ENCODE results near the gene ZFYVE27.

ZFYVE27 gene

DNA sequence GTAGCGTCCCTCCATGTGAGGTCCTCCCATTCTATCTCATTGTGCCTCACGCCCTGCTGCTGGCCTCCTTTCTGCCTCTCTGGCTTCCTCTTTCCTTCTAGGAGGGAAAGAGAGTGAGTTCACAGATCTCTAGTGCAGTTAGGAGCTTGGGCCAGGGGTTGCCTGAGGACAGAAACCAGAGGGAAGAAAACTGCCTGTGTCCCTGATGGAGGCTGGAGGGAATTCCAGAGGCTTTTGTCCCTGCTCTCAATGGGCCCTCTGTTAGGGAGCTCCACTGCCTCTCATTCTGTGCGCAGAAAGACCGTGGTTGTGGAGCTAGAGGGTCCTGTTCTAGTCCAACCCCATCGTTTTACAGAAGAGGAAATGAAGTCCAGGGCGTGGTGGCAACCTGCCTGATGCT lies 18.8 kb upstream of the ZFYVE27 start:
- TF ChIP-seq, protein P1, sequence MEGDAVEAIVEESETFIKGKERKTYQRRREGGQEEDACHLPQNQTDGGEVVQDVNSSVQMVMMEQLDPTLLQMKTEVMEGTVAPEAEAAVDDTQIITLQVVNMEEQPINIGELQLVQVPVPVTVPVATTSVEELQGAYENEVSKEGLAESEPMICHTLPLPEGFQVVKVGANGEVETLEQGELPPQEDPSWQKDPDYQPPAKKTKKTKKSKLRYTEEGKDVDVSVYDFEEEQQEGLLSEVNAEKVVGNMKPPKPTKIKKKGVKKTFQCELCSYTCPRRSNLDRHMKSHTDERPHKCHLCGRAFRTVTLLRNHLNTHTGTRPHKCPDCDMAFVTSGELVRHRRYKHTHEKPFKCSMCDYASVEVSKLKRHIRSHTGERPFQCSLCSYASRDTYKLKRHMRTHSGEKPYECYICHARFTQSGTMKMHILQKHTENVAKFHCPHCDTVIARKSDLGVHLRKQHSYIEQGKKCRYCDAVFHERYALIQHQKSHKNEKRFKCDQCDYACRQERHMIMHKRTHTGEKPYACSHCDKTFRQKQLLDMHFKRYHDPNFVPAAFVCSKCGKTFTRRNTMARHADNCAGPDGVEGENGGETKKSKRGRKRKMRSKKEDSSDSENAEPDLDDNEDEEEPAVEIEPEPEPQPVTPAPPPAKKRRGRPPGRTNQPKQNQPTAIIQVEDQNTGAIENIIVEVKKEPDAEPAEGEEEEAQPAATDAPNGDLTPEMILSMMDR (conservative IDR thresholded peaks at IDR 0.05) = no peak
- H3K27ac ChIP-seq = peak overlapping the region; percentile 68

DNA sequence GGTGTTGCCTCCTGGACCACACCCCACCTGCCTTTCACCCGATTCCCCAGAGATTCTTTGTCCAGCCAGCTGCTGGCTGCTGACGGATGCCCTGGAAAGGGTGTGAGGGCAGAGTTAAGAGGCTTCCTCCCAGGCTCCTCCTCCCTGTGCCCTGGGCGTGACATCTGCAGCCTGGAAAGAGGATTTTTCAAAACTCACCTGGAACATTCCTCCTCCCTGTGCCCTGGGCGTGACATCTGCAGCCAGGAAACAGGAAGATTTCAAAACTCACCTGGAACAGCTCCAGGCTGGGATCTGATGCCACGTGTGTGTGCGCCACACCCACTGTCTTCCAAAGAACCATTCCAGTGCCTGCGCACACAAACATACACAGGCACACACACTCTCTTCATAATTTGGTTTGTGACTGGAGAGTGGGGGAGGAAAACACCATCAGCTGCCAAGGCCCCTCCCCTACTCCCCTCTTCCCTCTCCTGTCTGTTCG lies 18.2 kb upstream of the ZFYVE27 start:
- H3K27ac ChIP-seq = peak overlapping the region; percentile 68
- TF ChIP-seq, protein P1 (conservative IDR thresholded peaks at IDR 0.05) = no peak

DNA sequence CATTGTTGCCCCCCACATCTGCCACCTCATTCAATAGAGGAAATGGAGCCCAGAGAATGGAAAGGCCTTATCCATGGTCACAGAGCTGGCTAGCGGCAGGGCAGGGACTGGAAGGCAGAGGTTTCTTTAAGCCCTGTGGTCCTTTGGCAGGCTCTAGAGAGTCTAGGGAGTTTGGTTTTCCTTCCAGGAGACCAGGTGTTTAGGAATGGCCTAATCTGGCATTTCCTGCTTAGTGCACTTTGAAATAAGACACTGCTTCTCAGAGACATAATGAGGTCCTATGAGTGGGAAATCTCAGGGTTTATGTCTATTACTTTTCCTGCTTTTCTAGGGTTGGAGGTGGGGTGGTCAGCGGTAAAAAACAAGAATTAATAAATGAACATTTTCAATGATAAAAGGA lies 17.3 kb upstream of the ZFYVE27 start:
- TF ChIP-seq, protein P1 (conservative IDR thresholded peaks at IDR 0.05) = no peak
- peak overlapping the region; percentile 68 for H3K27ac ChIP-seq

DNA sequence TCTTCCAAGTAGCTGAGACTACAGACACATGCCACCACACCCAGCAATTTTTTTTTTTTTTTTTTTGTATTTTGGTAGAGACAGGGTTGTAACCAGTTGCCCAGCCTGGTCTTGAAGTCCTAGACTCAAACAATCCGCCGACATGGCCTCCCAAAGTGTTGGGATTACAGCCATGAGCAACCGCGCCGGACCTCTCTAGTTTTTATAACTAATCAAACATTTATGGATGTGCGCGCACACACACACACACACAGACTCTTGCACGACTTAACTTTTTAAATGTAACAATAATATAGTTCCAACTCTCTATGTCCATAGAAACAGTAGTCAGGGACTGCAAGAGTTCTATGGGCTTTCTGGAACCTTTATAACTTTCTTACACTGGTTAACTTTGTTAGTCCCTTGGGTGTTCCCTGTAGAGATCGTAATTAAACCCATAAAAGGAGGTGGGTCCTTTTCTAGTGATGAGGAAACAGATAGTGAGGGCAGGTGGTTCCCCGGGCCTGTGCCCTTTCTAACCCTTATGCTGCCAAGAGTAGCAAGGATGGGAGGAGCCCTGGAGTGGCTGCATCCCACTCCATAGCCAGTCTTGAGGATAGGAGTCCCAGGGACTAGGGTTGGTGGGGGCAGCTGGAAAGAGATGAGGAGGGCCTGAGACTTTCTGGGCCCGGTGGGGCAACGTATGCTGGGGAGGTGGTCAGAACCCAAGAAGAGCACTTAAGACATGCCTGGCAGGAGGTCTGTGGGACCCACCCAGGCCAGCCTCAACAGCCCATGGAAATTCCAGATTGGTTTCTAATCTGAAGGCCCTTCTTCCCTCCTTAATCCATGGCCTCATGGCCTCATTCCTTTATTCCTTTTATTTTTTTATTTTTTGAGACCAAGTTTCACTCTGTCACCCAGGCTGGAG lies 14.8 kb upstream of the ZFYVE27 start:
- TF ChIP-seq, protein P1 (conservative IDR thresholded peaks at IDR 0.05) = no peak
- no peak overlapping the region for H3K27ac ChIP-seq

DNA sequence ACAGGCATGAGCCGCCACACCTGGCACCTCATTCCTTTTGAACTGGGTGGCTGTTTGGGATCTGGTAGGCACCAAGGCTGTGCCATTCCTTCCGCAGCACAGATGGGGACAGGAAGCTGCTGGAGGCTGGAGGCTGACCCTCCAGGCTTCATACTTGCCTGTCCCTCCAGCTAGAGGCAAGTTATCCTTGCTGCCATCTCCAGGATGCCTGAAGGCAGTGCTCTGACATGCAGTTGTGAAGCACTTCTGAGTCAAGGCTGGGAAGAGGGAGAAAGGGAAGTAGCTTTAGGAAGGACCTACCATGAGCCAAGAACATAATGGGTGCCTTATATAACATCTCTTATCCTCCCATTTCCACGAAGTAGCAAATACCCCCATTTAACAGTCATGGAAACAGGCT lies 13.9 kb upstream of the ZFYVE27 start:
- no peak overlapping the region for H3K27ac ChIP-seq
- TF ChIP-seq, protein P1 (conservative IDR thresholded peaks at IDR 0.05) = no peak

DNA sequence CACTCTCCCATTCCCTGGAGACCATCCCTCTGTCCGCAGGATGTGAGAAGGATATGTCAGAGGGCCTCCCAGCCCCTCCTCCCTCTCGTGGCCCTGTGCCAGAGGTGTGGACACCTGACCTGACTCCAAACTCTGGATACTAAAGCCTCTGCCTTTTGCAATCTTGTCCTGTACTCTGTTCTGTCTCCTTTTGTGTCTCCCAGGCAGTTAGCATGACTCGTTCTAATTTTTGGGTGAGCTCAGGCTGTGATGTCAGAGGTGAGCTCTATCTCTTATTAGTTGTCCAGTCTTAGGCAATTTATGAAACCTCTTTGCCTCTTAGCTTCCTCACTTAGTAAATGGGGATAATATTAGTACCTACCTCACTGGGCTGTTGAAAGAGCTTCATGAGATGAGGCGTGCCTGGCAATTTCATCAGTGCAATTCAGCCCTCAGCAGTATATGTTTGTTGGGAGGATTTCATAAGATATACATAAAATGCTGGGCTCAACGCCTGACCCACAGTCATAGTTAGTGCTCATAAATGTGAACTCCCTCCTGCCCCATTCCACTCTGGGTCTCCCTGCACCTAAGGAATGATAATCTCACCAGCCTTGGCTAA lies 12.5 kb upstream of the ZFYVE27 start:
- TF ChIP-seq, protein P1 (conservative IDR thresholded peaks at IDR 0.05) = no peak
- no peak overlapping the region for H3K27ac ChIP-seq

DNA sequence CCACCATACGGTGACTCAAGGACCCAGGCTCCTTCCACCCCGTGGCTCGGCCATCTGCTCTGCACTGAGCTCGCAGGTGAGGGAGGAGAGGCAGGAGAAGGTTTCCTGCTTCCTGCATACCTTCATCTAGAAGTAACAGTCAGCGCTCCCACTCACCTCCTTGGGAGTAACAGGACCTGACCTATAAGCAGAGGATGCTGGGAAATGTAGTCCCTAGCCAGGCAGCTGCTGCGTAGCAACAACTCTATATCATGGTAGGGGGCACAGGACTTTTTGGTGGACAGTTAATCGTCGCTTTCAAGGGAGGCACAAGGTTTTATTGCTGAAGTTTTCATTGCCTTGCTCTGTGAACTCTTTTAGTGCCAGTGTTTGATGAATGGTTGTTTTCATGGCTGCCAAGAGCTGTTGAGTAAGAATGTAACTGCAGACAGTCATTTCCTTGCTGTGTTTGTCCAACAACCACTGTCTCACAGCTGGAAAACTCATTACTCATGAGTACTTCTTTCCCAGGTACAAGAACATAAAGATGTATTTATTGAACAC lies 10.2 kb upstream of the ZFYVE27 start:
- no peak overlapping the region for H3K27ac ChIP-seq

More for the DNA sequence above, 10.2 kb upstream of the ZFYVE27 start:
- TF ChIP-seq, protein P1 (conservative IDR thresholded peaks at IDR 0.05) = no peak
